H9 (cell line): Measurements from ENCODE around the gene TRIM24. TPM values are rescaled to one million over a fixed set of nuclear protein-coding genes. Genes with fewer than 3 reads are reported as not detected.

Source experiments
- DNase-seq: peaks from one replicate; pipeline ENCODE4 v3.0.0-alpha.2; 2017
- H2AFZ ChIP-seq: one replicate; pipeline ENCODE4 v1.6.1; 2013; ENCODE audit warnings: mild to moderate bottlenecking, low read length, control low read depth, moderate library complexity
- H2AK5ac ChIP-seq: 2 replicates; pipeline ENCODE4 v1.6.1; 2013; ENCODE audit warnings: low read length, control low read depth, mixed read lengths; ENCODE audit not compliant: insufficient read length
- H2BK120ac ChIP-seq: one replicate; pipeline ENCODE4 v1.6.1; 2013; ENCODE audit warnings: low read depth, mild to moderate bottlenecking, low read length, control low read depth, inconsistent platforms; ENCODE audit not compliant: poor library complexity, severe bottlenecking
- H2BK12ac ChIP-seq: 2 replicates; pipeline ENCODE4 v1.6.1; 2013; ENCODE audit warnings: low read length, control low read depth, mixed read lengths, low read depth; ENCODE audit not compliant: insufficient read length
- H2BK15ac ChIP-seq: 2 replicates; pipeline ENCODE4 v1.6.1; 2013; ENCODE audit warnings: low read depth, low read length, control low read depth
- H2BK20ac ChIP-seq: one replicate; pipeline ENCODE4 v1.6.1; 2013; ENCODE audit warnings: low read depth, mild to moderate bottlenecking, low read length, control low read depth, inconsistent platforms; ENCODE audit not compliant: poor library complexity, severe bottlenecking
- H2BK5ac ChIP-seq: 2 replicates; pipeline ENCODE4 v1.6.1; 2013; ENCODE audit warnings: low read length, control low read depth, mixed read lengths; ENCODE audit not compliant: insufficient read length
- H3K14ac ChIP-seq: 2 replicates; pipeline ENCODE4 v1.6.1; 2013; ENCODE audit warnings: low read length, control low read depth; ENCODE audit not compliant: insufficient read depth
- H3K18ac ChIP-seq: 2 replicates; pipeline ENCODE4 v1.6.1; 2013; ENCODE audit warnings: low read depth, mild to moderate bottlenecking, mixed read lengths, low read length, control low read depth; ENCODE audit not compliant: insufficient read length
- H3K23ac ChIP-seq: 2 replicates; pipeline ENCODE4 v1.6.1; 2013; ENCODE audit warnings: low read length, control low read depth, mixed read lengths, low read depth; ENCODE audit not compliant: insufficient read length
- H3K23me2 ChIP-seq: 2 replicates; pipeline ENCODE4 v1.6.1; 2013; ENCODE audit warnings: low read depth, mild to moderate bottlenecking, mixed read lengths, low read length, control low read depth; ENCODE audit not compliant: insufficient read length, poor library complexity, severe bottlenecking
- H3K27ac ChIP-seq: 2 replicates; pipeline ENCODE4 v1.5.1; 2013; ENCODE audit warnings: low read length, control low read depth, mixed read lengths, low read depth; ENCODE audit not compliant: insufficient read length
- H3K27me3 ChIP-seq: 2 replicates; pipeline ENCODE4 v1.6.1; 2013; ENCODE audit warnings: low read length, control low read depth, inconsistent platforms; ENCODE audit not compliant: insufficient read depth
- H3K4ac ChIP-seq: 2 replicates; pipeline ENCODE4 v1.6.1; 2013; ENCODE audit warnings: low read depth, mild to moderate bottlenecking, control low read depth, inconsistent platforms, low read length, moderate library complexity
- H3K4me1 ChIP-seq: 2 replicates; pipeline ENCODE4 v1.6.1; 2013; ENCODE audit warnings: low read length, control low read depth, inconsistent platforms; ENCODE audit not compliant: insufficient read depth
- H3K4me2 ChIP-seq: 2 replicates; pipeline ENCODE4 v1.6.1; 2013; ENCODE audit warnings: low read length, control low read depth, mixed read lengths; ENCODE audit not compliant: insufficient read length, insufficient read depth
- H3K56ac ChIP-seq: 2 replicates; pipeline ENCODE4 v1.6.1; 2013; ENCODE audit warnings: low read depth, mild to moderate bottlenecking, mixed read lengths, low read length, control low read depth; ENCODE audit not compliant: insufficient read length
- H3K79me1 ChIP-seq: 2 replicates; pipeline ENCODE4 v1.6.1; 2013; ENCODE audit warnings: low read depth, mild to moderate bottlenecking, moderate library complexity, low read length, control low read depth, inconsistent platforms; ENCODE audit not compliant: insufficient read depth, poor library complexity, severe bottlenecking
- H3K79me2 ChIP-seq: 2 replicates; pipeline ENCODE4 v1.6.1; 2013; ENCODE audit warnings: low read length, control low read depth, inconsistent platforms; ENCODE audit not compliant: insufficient read depth
- H3K9ac ChIP-seq: 2 replicates; pipeline ENCODE4 v1.6.1; 2013; ENCODE audit warnings: low read length, control low read depth, mixed read lengths; ENCODE audit not compliant: insufficient read length; ENCODE audit errors: extremely low read depth
- H3K9me3 ChIP-seq: one replicate; pipeline ENCODE4 v1.6.1; 2013; ENCODE audit warnings: low read depth, low read length, inconsistent platforms; ENCODE audit not compliant: control insufficient read depth
- H3T11ph ChIP-seq: one replicate; pipeline ENCODE4 v1.6.1; 2013; ENCODE audit warnings: mild to moderate bottlenecking, low read length, control low read depth, inconsistent platforms
- H4K20me1 ChIP-seq: one replicate; pipeline ENCODE4 v1.6.1; 2013; ENCODE audit not compliant: control insufficient read depth, insufficient read length, insufficient read depth
- H4K5ac ChIP-seq: 2 replicates; pipeline ENCODE4 v1.6.1; 2013; ENCODE audit warnings: low read depth, mild to moderate bottlenecking, mixed read lengths, low read length, control low read depth; ENCODE audit not compliant: insufficient read length
- H4K8ac ChIP-seq: replicated peaks from 2 replicates; pipeline ENCODE4 v1.6.1; 2013; ENCODE audit warnings: low read length, control low read depth, mixed read lengths, low read depth; ENCODE audit not compliant: insufficient read length
- H4K91ac ChIP-seq: 2 replicates; pipeline ENCODE4 v1.6.1; 2013; ENCODE audit warnings: low read depth, mild to moderate bottlenecking, moderate library complexity, mixed read lengths, low read length, control low read depth; ENCODE audit not compliant: insufficient read length
- H3K27ac Mint-ChIP-seq, 3 experiments: 2 replicates in 2 of 3; 3 replicates in 1 of 3; pipeline ENCODE4 v1.8.0; 2020 to 2021; ENCODE audit warnings: mixed read lengths in 3 of 3, mild to moderate bottlenecking in 1 of 3, moderate library complexity in 1 of 3
- H3K27me3 Mint-ChIP-seq: 2 replicates; pipeline ENCODE4 v1.8.0; 2021; ENCODE audit warnings: low read depth, mild to moderate bottlenecking, moderate library complexity, mixed read lengths
- H3K36me3 Mint-ChIP-seq, 3 experiments: 2 replicates in 2 of 3; 3 replicates in 1 of 3; pipeline ENCODE4 v1.8.0; 2020 to 2021; ENCODE audit warnings: low read depth in 3 of 3, mixed read lengths in 3 of 3; ENCODE audit not compliant: insufficient read depth in 1 of 3
- H3K4me1 Mint-ChIP-seq, 2 experiments: 2 replicates each; pipeline ENCODE4 v1.8.0; 2020; ENCODE audit warnings: mixed read lengths in 2 of 2
- H3K4me3 Mint-ChIP-seq, 2 experiments: 2 replicates in 1 of 2; 3 replicates in 1 of 2; pipeline ENCODE4 v1.8.0; 2020 to 2021; ENCODE audit warnings: mild to moderate bottlenecking in 2 of 2, mixed read lengths in 2 of 2, moderate library complexity in 1 of 2
- H3K9me3 Mint-ChIP-seq, 2 experiments: 2 replicates in 1 of 2; 3 replicates in 1 of 2; pipeline ENCODE4 v1.8.0; 2020; ENCODE audit warnings: mild to moderate bottlenecking in 2 of 2, mixed read lengths in 2 of 2, moderate library complexity in 1 of 2
- CTCF ChIP-seq: fragments of 200-600 bp; sonication (generic); conservative IDR thresholded peaks from 3 replicates; pipeline ENCODE4 v1.8.0; 2021; ENCODE audit warnings: antibody characterized with exemption, mild to moderate bottlenecking
- WGBS: extraction: QIAGEN DNeasy Blood & Tissue Kit; methylation state at CpG from one replicate; pipeline ENCODE4 v1.1.7; 2013; ENCODE audit warnings: missing lambda C conversion rate, low lambda C conversion rate, mixed read lengths; ENCODE audit not compliant: insufficient read length; ENCODE audit errors: extremely low coverage; 5-methylcytosine and 5-hydroxymethylcytosine counted together
- total RNA-seq: library from RNA; stranded (reverse); gene quantifications from 2 replicates; pipeline ENCODE4 v1.2.1, GENCODE V29; 2021

Gene TRIM24
- total RNA-seq, 1 experiment from 2014 or later: 260 TPM

- H3K79me2 ChIP-seq: no peaks in the 10 kb centered on the region
- H2BK5ac ChIP-seq: no peak overlapping the region
- no peak overlapping the region for H3K18ac ChIP-seq
- no peaks in the 10 kb centered on the region for H3K9me3 ChIP-seq
- no peak overlapping the region for H4K5ac ChIP-seq
- no peaks in the 10 kb centered on the region for H3K4me1 Mint-ChIP-seq
- no peak overlapping the region for H3K4ac ChIP-seq
- no peak overlapping the region for H2BK120ac ChIP-seq
- no peak overlapping the region for H3T11ph ChIP-seq
- peak overlapping the region in 1 of 3 experiments; percentile 89; a peak in 1 of 7 replicates for H3K27ac Mint-ChIP-seq
- peaks cover 2 to 13% of the 10 kb centered on the region in 2 experiments; a peak in 2 of 5 replicates for H3K9me3 Mint-ChIP-seq
- H3K36me3 Mint-ChIP-seq: peaks cover 2 to 14% (median 12%) of the 10 kb centered on the region in 3 experiments; a peak in 5 of 7 replicates
- H3K4me3 Mint-ChIP-seq: no peak overlapping the region
- H3K27me3 ChIP-seq: no peaks in the 10 kb centered on the region
- no peaks in the 10 kb centered on the region for H3K27me3 Mint-ChIP-seq
- no peak overlapping the region for H3K14ac ChIP-seq
- no peaks in the 10 kb centered on the region for H4K20me1 ChIP-seq
- no peak overlapping the region for H4K8ac ChIP-seq
- DNase-seq: no peak
- no peak overlapping the region for H3K4me2 ChIP-seq
- no peak overlapping the region for H4K91ac ChIP-seq
- no peak overlapping the region for H2BK12ac ChIP-seq
- WGBS: no CpG with 5 or more reads among the region's 1 CpG
- no peak overlapping the region for H3K56ac ChIP-seq
- H2AK5ac ChIP-seq: no peak overlapping the region
- no peak overlapping the region for H3K23ac ChIP-seq
- no peaks in the 10 kb centered on the region for H3K23me2 ChIP-seq
- no peaks in the 10 kb centered on the region for H3K79me1 ChIP-seq
- no peak overlapping the region for H2BK15ac ChIP-seq
- no peak for TF ChIP-seq CTCF
- no peak overlapping the region for H3K9ac ChIP-seq
- no peaks in the 10 kb centered on the region for H3K4me1 ChIP-seq
- no peak overlapping the region for H3K27ac ChIP-seq
- no peak overlapping the region for H2AFZ ChIP-seq
- H2BK20ac ChIP-seq: no peak overlapping the region
Observed at GRCh38 chr7:138602451-138602850, 142.4 kb downstream of the TRIM24 start.
